ENCODE data around the gene MGME1. TPM values are rescaled to one million over a fixed set of nuclear protein-coding genes. Genes with fewer than 3 reads are reported as not detected.

Gene MGME1
- total RNA-seq, 4 donors from 2014 or later, result 16.1 to 38.0 (median 19.0) TPM

DNA sequence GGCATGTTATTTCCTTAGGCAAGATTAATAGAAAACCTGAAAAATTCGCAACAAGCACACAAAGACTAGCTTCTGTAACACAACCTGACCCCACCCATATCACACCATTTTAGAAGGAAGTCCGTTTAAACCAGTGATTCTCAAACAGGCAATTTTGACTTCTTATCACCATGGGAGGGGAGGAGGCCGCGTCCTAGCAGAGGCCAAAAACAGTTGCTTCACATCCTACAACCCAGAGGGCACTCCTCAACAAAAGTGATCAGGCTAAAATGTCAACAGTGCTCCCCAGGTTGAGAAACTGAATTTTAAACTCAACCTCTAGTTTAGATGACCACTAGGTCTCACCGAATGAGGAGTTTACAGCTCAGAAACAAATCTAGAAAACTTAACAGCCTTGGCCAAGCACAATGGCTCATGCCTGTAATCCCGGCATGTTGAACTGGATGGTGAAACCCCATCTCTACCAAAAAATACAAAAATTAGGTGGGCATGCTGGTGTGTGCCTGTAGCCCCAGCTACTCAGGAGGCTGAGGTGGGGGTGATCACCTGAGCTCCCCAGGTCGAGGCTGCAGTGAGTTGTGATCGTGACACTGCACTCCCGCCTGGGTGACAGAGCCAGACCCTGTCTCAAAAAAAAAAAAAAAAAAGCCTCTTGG, 3.6 kb upstream of the MGME1 start:
- Histone ChIP-seq H3K27me3 (no peaks in the 10 kb centered on the region), H3K4me3 (peak overlapping the region; percentile 16 to 89 (median 81)), H3K9me3 (no peaks in the 10 kb centered on the region), H3K4me1 (peaks cover 0 to 52% (median 30%) of the 10 kb centered on the region in 4 donors), H3K36me3 (no peaks in the 10 kb centered on the region), H3K27ac (peak overlapping the region; percentile 94 to 97 (median 95))
- TF ChIP-seq, protein P1, sequence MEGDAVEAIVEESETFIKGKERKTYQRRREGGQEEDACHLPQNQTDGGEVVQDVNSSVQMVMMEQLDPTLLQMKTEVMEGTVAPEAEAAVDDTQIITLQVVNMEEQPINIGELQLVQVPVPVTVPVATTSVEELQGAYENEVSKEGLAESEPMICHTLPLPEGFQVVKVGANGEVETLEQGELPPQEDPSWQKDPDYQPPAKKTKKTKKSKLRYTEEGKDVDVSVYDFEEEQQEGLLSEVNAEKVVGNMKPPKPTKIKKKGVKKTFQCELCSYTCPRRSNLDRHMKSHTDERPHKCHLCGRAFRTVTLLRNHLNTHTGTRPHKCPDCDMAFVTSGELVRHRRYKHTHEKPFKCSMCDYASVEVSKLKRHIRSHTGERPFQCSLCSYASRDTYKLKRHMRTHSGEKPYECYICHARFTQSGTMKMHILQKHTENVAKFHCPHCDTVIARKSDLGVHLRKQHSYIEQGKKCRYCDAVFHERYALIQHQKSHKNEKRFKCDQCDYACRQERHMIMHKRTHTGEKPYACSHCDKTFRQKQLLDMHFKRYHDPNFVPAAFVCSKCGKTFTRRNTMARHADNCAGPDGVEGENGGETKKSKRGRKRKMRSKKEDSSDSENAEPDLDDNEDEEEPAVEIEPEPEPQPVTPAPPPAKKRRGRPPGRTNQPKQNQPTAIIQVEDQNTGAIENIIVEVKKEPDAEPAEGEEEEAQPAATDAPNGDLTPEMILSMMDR (IDR thresholded peaks at IDR 0.05), result no peak
- TF ChIP-seq POLR2A (IDR thresholded peaks at IDR 0.05), result no peak
- peak in 1 of 3 donors; percentile 49 for DNase-seq

DNA sequence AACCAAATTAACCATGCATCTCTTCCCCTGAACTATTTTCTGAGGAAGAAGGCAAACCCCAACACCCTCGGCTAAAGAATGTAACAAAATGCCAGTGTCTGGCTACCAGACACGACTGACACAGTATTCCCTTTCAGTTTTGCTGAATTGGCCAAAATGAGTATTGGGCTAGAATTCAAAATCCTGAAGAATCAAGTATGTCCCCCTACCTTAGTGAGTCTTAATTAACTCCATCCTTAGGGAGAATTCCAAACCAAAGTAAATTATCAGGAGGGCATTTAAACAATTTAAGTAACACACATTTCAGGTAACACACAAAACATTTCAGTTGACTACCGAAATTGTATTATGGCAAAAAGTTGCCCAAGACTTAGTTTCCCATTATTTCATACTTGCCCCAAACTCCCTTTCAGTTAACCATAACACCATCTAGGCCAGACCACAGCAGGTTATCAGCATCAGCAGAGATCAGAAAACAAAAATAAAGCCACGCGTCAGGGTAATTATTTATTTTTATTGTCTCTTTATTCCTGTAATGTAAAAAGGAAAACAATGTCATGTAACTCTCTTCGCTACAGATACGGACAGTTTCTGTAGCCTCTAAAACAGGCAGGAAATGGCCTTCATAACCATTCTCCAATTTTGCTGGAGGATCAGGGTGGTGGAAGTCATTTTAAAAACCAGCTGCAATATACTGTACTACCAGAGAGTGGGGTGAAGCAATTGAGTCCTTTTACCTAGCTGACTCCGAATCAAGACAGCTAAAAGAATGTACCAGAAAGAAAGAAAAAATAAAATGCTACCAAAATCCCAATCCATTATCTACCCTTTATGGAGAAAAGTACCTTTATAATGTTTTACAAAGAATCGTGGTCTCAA, 2.1 kb upstream of the MGME1 start:
- Histone ChIP-seq H3K27me3 (no peaks in the 10 kb centered on the region), H3K4me1 (peaks cover 0 to 52% (median 31%) of the 10 kb centered on the region in 4 donors), H3K4me3 (peak overlapping the region; percentile 22 to 89 (median 81)), H3K36me3 (no peaks in the 10 kb centered on the region), H3K9me3 (no peaks in the 10 kb centered on the region), H3K27ac (peak overlapping the region; percentile 94 to 97 (median 95))
- no peak for DNase-seq
- TF ChIP-seq POLR2A (IDR thresholded peaks at IDR 0.05), result no peak
- TF ChIP-seq, protein P1 (IDR thresholded peaks at IDR 0.05), result peak; percentile 9 to 50 (median 45)

DNA sequence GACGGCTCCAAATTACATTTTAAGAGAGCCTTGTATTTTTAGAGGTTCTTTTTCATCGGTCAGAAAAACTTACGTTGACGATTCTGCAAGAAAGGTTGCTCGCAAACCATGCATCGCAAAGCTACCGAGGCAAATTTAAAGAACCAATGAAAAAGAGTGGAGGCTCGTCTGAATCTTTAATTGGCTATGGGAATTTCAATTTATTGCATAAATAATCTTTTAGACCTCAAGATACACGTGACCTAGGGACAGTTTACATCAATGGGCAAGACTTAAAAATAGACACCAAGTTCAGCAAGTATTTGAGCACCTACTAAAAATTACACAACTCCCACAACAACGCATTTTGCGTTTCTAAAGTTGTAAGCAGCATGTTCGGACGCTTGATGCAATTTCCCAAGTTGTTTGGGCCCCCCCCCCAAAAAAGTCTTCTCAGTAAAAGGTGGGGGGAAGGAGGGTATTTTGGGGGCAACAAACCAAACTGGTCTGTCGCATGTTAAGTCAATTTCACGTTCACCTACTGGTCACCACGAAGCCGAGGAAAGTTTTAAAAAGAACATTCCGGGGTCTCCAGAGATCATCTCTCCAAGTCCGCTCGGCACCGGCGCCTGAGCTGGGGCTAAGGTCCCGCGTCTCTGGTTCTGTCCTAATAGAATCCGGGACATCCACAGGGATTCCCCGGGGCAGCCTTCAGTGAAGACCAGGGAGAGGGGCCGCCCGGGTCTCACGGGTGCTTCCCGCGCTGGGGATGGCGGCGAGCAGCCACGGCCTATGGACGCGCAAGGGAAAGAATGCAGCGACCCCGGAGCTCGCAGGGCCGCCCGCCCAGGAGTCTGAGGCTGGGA, 1.1 kb upstream of the MGME1 start:
- Histone ChIP-seq H3K4me3 (peak overlapping the region; percentile 73 to 89 (median 81)), H3K4me1 (peaks cover 0 to 52% (median 28%) of the 10 kb centered on the region in 4 donors), H3K36me3 (no peaks in the 10 kb centered on the region), H3K27me3 (no peaks in the 10 kb centered on the region), H3K27ac (peak overlapping the region; percentile 94 to 97 (median 95)), H3K9me3 (no peaks in the 10 kb centered on the region)
- peak in 1 of 3 donors; percentile 37 for DNase-seq
- TF ChIP-seq, protein P1 (IDR thresholded peaks at IDR 0.05), result no peak
- TF ChIP-seq POLR2A (IDR thresholded peaks at IDR 0.05), result no peak

DNA sequence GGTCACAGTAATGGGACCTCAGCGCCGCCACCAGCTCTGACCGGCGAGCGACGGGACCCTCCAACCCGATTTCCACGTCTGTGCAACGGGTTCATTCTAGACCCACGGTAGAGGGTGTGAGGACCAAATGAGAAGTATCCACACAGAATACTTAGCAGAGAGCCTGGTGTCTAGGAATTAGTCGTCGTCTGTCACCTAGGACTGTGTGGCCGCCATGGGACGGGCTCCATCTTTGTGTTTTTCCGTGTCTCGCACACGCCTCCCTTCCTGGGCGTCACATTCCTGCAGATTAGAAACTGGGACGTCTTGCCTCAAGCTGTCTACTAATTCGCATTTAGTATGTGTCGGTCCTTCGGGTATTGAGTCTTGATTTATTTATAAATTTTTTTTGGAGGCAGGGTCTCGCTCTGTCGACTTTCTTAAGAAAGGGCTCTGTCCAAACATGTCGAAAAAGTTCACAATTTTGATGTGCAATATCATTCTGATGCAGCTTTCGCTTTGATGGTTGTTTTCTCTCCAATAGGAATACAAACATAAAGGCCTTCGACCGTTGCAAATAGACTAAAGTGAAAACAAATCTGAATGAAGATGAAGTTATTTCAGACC, 563 bp downstream of the MGME1 start:
- TF ChIP-seq, protein P1 (IDR thresholded peaks at IDR 0.05), result no peak
- no peak for TF ChIP-seq POLR2A (IDR thresholded peaks at IDR 0.05)
- Histone ChIP-seq H3K36me3 (no peaks in the 10 kb centered on the region), H3K27ac (peak overlapping the region; percentile 94 to 97 (median 95)), H3K4me1 (peaks cover 0 to 47% (median 24%) of the 10 kb centered on the region in 4 donors), H3K9me3 (no peaks in the 10 kb centered on the region), H3K4me3 (peak overlapping the region; percentile 73 to 89 (median 81)), H3K27me3 (no peaks in the 10 kb centered on the region)
- peak in 2 of 3 donors; percentile 36 to 71 for DNase-seq

All from Peyer's patch (tissue), 4 donors.